ENCODE data around the gene CD38. TPM values are rescaled to one million over a fixed set of nuclear protein-coding genes. Genes with fewer than 3 reads are reported as not detected.
"Not testable (repeated sequence)": the region's sequence is repeated elsewhere in the genome, so short reads cannot be mapped to it uniquely, and the experiment has no call there.

Gene CD38
- total RNA-seq, 6 donors from 2014 or later = 8.5 to 72.3 (median 28.3) TPM

DNA sequence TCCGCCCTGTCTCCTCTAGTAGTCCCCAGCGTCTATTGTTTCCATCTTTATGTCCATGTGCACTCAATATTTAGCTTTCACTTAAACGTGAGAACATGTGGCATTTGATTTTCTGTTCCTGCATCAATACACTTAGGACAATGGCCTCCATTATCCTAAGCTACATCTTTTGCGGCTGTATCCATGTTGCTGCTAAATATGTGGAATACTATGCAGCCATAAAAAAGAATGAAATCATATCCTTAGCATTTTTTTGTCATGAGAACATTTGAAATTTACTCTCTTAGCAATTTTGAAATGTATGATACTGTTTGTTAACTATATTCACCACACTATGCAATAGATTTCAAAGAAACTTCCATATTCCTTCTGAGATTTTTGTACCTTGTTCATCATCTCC is 19.8 kb upstream of the CD38 start:
- no peak for DNase-seq
- no peaks in the 10 kb centered on the region for H3K27me3 ChIP-seq
- ATAC-seq (ENCODE audit: low FRiP score in 2 of 2) = no peak
- TF ChIP-seq EP300 (IDR thresholded peaks at IDR 0.05) (no peak), POLR2AphosphoS5 (IDR thresholded peaks at IDR 0.05) (no peak), POLR2A (IDR thresholded peaks at IDR 0.05) (no peak)
- TF ChIP-seq, protein P1, sequence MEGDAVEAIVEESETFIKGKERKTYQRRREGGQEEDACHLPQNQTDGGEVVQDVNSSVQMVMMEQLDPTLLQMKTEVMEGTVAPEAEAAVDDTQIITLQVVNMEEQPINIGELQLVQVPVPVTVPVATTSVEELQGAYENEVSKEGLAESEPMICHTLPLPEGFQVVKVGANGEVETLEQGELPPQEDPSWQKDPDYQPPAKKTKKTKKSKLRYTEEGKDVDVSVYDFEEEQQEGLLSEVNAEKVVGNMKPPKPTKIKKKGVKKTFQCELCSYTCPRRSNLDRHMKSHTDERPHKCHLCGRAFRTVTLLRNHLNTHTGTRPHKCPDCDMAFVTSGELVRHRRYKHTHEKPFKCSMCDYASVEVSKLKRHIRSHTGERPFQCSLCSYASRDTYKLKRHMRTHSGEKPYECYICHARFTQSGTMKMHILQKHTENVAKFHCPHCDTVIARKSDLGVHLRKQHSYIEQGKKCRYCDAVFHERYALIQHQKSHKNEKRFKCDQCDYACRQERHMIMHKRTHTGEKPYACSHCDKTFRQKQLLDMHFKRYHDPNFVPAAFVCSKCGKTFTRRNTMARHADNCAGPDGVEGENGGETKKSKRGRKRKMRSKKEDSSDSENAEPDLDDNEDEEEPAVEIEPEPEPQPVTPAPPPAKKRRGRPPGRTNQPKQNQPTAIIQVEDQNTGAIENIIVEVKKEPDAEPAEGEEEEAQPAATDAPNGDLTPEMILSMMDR (IDR thresholded peaks at IDR 0.05) = no peak
- 90 to 94% methylated on average over 4 of the region's 4 CpGs for WGBS, 2 donors
- H3K4me3 ChIP-seq = no peak overlapping the region
- no peaks in the 10 kb centered on the region for H3K36me3 ChIP-seq
- H3K27ac ChIP-seq = no peak overlapping the region
- H3K4me1 ChIP-seq = peaks cover 5 to 14% (median 9%) of the 10 kb centered on the region in 4 donors
- H3K9me3 ChIP-seq = no peaks in the 10 kb centered on the region

DNA sequence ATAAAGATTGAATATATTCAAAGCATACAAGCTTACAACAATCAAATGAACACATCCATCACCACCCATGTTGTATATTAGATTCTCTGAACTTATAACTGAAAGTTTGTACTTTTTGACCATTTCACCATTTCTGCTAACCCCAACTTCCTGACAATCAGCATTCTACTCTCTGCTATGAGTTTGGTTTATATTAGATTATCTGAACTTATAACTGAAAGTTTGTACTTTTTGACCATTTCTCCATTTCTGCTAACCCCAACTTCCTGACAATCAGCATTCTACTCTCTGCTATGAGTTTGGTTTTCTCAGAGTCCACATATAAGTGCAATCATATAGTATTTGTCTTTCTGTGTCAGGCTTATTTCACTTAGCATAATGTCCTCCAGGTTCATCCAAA is 15.7 kb upstream of the CD38 start:
- H3K9me3 ChIP-seq; H3K4me1 ChIP-seq; H3K36me3 ChIP-seq; ATAC-seq (ENCODE audit: low FRiP score in 2 of 2); H3K4me3 ChIP-seq; H3K27ac ChIP-seq; H3K27me3 ChIP-seq; DNase-seq: not testable (repeated sequence)

DNA sequence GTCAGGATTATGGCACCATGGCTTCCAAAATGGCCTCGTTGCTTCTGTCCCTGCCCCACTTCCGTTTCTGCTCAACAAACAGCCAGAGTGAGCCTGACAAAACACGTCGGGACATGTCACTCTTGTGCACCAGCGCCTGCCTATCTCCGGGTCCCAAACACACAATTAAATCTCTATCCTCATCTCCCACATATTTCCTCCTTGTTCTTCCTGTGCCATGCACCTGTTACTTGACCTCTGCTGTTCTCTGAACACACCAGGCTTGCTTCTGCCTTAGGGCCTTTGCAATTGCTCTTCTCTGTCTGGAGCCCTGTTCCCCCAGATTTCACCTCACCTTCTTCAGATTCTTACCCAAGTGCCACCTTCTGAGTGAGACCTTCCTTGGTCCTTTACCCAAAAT is 12.7 kb upstream of the CD38 start:
- no peak for ATAC-seq (ENCODE audit: low FRiP score in 2 of 2)
- H3K4me3 ChIP-seq = no peak overlapping the region
- no peak for DNase-seq
- 43 to 48% methylated on average over 6 of the region's 6 CpGs for WGBS, 2 donors
- H3K9me3 ChIP-seq = no peaks in the 10 kb centered on the region
- no peaks in the 10 kb centered on the region for H3K4me1 ChIP-seq
- H3K27me3 ChIP-seq = no peaks in the 10 kb centered on the region
- H3K27ac ChIP-seq = no peak overlapping the region
- H3K36me3 ChIP-seq = no peaks in the 10 kb centered on the region
- TF ChIP-seq POLR2AphosphoS5 (IDR thresholded peaks at IDR 0.05) = no peak
- no peak for TF ChIP-seq EP300 (IDR thresholded peaks at IDR 0.05)
- no peak for TF ChIP-seq POLR2A (IDR thresholded peaks at IDR 0.05)
- TF ChIP-seq, protein P1 (IDR thresholded peaks at IDR 0.05) = no peak

DNA sequence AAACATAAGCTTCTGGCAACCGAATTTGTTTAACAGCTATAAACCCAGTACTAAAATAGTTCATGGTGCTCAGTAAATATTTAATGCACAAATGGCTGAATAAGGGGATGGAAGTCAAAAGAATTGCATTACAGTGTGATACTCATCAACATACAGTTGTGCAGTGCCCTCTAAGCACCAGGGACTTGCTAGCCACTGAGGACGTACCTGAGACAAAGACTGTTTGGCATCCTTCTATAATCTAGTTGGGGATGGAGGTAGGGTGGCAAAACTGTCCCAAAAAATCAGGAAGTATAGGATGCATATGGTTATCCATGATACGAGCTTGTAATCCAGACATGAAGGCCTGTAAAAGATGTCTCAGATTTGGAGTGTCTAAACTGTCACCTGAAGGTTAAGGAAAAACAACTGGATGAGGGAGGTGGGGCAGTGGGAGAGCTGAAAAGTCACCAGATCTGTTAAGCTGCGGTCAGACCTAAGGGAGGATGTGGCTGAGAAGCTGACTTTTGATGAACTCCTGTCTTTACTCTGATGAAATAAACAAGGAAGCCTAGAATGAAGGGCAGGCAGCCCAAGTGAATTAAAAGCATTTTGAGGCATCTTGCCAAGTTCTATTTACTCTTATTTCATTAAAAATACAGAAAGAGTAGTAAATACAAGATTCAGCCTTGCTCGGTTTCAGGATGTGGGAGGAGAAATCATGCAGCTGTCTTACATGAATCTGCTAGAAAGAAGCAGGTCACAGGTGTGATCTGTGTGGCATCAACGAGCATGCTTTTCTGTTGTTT is 12.0 kb upstream of the CD38 start:
- TF ChIP-seq POLR2A (IDR thresholded peaks at IDR 0.05) (no peak), EP300 (IDR thresholded peaks at IDR 0.05) (no peak), POLR2AphosphoS5 (IDR thresholded peaks at IDR 0.05) (no peak)
- TF ChIP-seq, protein P1 (IDR thresholded peaks at IDR 0.05) = no peak
- DNase-seq (no peak), ATAC-seq (ENCODE audit: low FRiP score in 2 of 2) (peak in 1 of 2 donors; percentile 30)

DNA sequence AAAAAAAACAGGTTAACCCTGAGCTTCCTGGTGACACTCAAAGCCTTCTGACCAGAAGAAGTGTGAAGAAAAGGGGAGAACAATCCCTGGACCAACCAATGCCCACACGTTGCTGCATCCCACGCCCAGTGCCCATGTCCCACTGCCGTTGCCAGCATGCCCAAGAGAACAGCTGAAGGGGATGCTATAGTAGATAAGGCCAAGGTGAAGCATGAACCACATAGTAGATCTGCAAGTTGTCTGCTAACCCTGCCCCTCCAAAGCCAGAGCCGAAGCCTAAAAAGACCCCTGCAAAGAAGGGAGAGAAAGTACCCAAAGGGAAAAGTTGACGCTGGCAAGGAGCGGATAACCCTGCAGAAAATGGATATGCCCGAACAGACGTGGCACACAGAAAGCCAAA is 11.3 kb upstream of the CD38 start:
- Histone ChIP-seq H3K9me3 (no peaks in the 10 kb centered on the region), H3K36me3 (no peaks in the 10 kb centered on the region), H3K4me1 (peaks cover 0 to under 1% (median 0%) of the 10 kb centered on the region in 4 donors), H3K4me3 (no peak overlapping the region), H3K27me3 (no peaks in the 10 kb centered on the region), H3K27ac (no peak overlapping the region)
- no peak for ATAC-seq (ENCODE audit: low FRiP score in 2 of 2)
- DNase-seq = no peak
- TF ChIP-seq EP300 (IDR thresholded peaks at IDR 0.05) (no peak), POLR2A (IDR thresholded peaks at IDR 0.05) (no peak), POLR2AphosphoS5 (IDR thresholded peaks at IDR 0.05) (no peak)
- TF ChIP-seq, protein P1 (IDR thresholded peaks at IDR 0.05) = no peak
- 81 to 88% methylated on average over 8 of the region's 8 CpGs for WGBS, 2 donors

More for the DNA sequence above, 12.0 kb upstream of the CD38 start:
- no peak overlapping the region for H3K4me3 ChIP-seq
- no peaks in the 10 kb centered on the region for H3K9me3 ChIP-seq
- H3K36me3 ChIP-seq = no peaks in the 10 kb centered on the region
- H3K27me3 ChIP-seq = no peaks in the 10 kb centered on the region
- H3K4me1 ChIP-seq = no peaks in the 10 kb centered on the region
- no peak overlapping the region for H3K27ac ChIP-seq
- WGBS, 2 donors = 35 to 38% methylated on average over 6 of the region's 6 CpGs
